B cell (primary cell): Measurements from ENCODE around the gene ZNF687. TPM values are rescaled to one million over a fixed set of nuclear protein-coding genes. Genes with fewer than 3 reads are reported as not detected.

Experiments used
- ATAC-seq: fragments of 200-7000 bp; cut with Tn5 transposase; one replicate; pipeline ENCODE4 v1.10.0; 2021; ENCODE audit warnings: low read depth, mild to moderate bottlenecking, moderate number of reproducible peaks, moderate library complexity
- CTCF ChIA-PET: fragments of 350-600 bp; sonication (Branson Sonifier 250); formaldehyde crosslinking; loops from one replicate; lab custom pipeline; 2021; ENCODE audit warnings: antibody characterized with exemption, inconsistent platforms; lab: Charles Lee
- POLR2A ChIA-PET: fragments of 350-600 bp; sonication (Branson Sonifier 250); formaldehyde crosslinking; loops from one replicate; lab custom pipeline; 2021; ENCODE audit warnings: antibody characterized with exemption; lab: Charles Lee
- DNase-seq: peaks from one replicate; pipeline ENCODE4 v3.0.0; 2013
- H2AFZ ChIP-seq: 2 replicates; pipeline ENCODE4 v1.6.1; 2012; ENCODE audit warnings: mild to moderate bottlenecking, low read depth, low read length; ENCODE audit not compliant: insufficient read depth, poor library complexity, severe bottlenecking
- H3K27ac ChIP-seq, 2 donors: 1 replicate in 1 of 2; 2 replicates in 1 of 2; pipeline ENCODE4 v1.5.1; 2012 to 2013; ENCODE audit warnings: low read length in 2 of 2, mild to moderate bottlenecking in 2 of 2, moderate library complexity in 1 of 2
- H3K27me3 ChIP-seq, 4 experiments: fragments of 200-600 bp in 1 of 4; sonication (generic) in 1 of 4; replicated peaks in 1 of 4; 1 replicate in 2 of 4; 2 replicates in 2 of 4; pipeline versions ENCODE4 v1.6.1 to v1.7.0; 2013 to 2016; ENCODE audit warnings: low read length in 3 of 4, mild to moderate bottlenecking in 2 of 4, mixed read lengths in 1 of 4, moderate library complexity in 1 of 4; ENCODE audit not compliant: insufficient read depth in 4 of 4, control insufficient read depth in 3 of 4; ENCODE audit errors: control extremely low read depth in 1 of 4
- H3K36me3 ChIP-seq, 2 experiments: replicated peaks in 1 of 2; 1 replicate in 1 of 2; 2 replicates in 1 of 2; pipeline versions ENCODE4 v1.6.1 to v1.7.1; 2013; ENCODE audit warnings: low read length in 1 of 2; ENCODE audit not compliant: insufficient read depth in 2 of 2, control insufficient read depth in 1 of 2; ENCODE audit errors: control extremely low read depth in 1 of 2, extremely low read depth in 1 of 2
- H3K4me1 ChIP-seq, 2 donors: fragments of 200-600 bp in 1 of 2; sonication (generic) in 1 of 2; 1 replicate in 1 of 2; 2 replicates in 1 of 2; pipeline versions ENCODE4 v1.5.1 to v1.6.1; 2013 to 2017; ENCODE audit warnings: low read length in 2 of 2; ENCODE audit not compliant: control insufficient read depth in 2 of 2, insufficient read depth in 2 of 2
- H3K4me2 ChIP-seq: replicated peaks from 2 replicates; pipeline ENCODE3; 2012; ENCODE audit warnings: mild to moderate bottlenecking, low read depth, low read length; ENCODE audit not compliant: poor library complexity, severe bottlenecking
- H3K4me3 ChIP-seq, 5 experiments: fragments of 200-600 bp in 1 of 5; sonication (generic) in 1 of 5; 1 replicate in 3 of 5; 2 replicates in 2 of 5; pipeline versions ENCODE4 v1.5.1 to v1.7.0; 2011 to 2016; ENCODE audit warnings: low read length in 4 of 5, mild to moderate bottlenecking in 4 of 5, low read depth in 2 of 5, control low read depth in 1 of 5, moderate library complexity in 1 of 5; ENCODE audit not compliant: insufficient read depth in 1 of 5; ENCODE audit errors: control extremely low read depth in 1 of 5, extremely low read depth in 1 of 5
- H3K79me2 ChIP-seq: fragments of 200-600 bp; sonication (generic); one replicate; pipeline ENCODE4 v1.6.0; 2016; ENCODE audit warnings: low read length; ENCODE audit not compliant: control insufficient read depth, insufficient read depth
- H3K9ac ChIP-seq: fragments of 200-600 bp; sonication (generic); 2 replicates; pipeline ENCODE4 v1.6.1; 2017; ENCODE audit warnings: mild to moderate bottlenecking, low read length, moderate library complexity
- H3K9me3 ChIP-seq, 3 donors: one replicate each; pipeline versions ENCODE4 v1.6.1 to v1.7.1; 2013; ENCODE audit warnings: low read length in 2 of 3; ENCODE audit not compliant: control insufficient read depth in 2 of 3, insufficient read depth in 1 of 3; ENCODE audit errors: control extremely low read depth in 1 of 3
- H4K20me1 ChIP-seq: 2 replicates; pipeline ENCODE4 v1.6.0; 2012; ENCODE audit warnings: mild to moderate bottlenecking, low read length; ENCODE audit not compliant: insufficient read depth, control insufficient read depth, poor library complexity, severe bottlenecking
- H3K27ac Mint-ChIP-seq: one replicate; pipeline ENCODE4 v1.8.0; 2021; ENCODE audit warnings: mixed read lengths
- H3K27me3 Mint-ChIP-seq: one replicate; pipeline ENCODE4 v1.8.0; 2021; ENCODE audit warnings: mixed read lengths
- H3K4me1 Mint-ChIP-seq: one replicate; pipeline ENCODE4 v1.8.0; 2021; ENCODE audit warnings: mixed read lengths
- H3K4me3 Mint-ChIP-seq: one replicate; pipeline ENCODE4 v1.8.0; 2021; ENCODE audit warnings: mixed read lengths
- H3K9me3 Mint-ChIP-seq: one replicate; pipeline ENCODE4 v1.8.0; 2022; ENCODE audit warnings: mixed read lengths; ENCODE audit not compliant: insufficient read depth
- EZH2 ChIP-seq: IDR thresholded peaks from 2 replicates; pipeline ENCODE4 v1.6.1; 2012; ENCODE audit warnings: borderline replicate concordance, low read depth, mild to moderate bottlenecking, moderate library complexity, low read length; ENCODE audit not compliant: insufficient read depth, poor library complexity, severe bottlenecking
- WGBS: methylation state at CpG from one replicate; pipeline ENCODE4 v1.1.5; 2013; ENCODE audit warnings: missing lambda C conversion rate; ENCODE audit not compliant: insufficient coverage; 5-methylcytosine and 5-hydroxymethylcytosine counted together
- intact Hi-C: fragments of 100-400 bp; cut with micrococcal nuclease; formaldehyde crosslinking; loops from one replicate; pipeline ENCODE4 v1.10.0; 2022
- polyA plus RNA-seq: library from polyadenylated mRNA; depleted of rRNA; stranded (reverse); fragments of >200 nt; gene quantifications from 2 replicates; pipeline ENCODE4 v1.2.3, GENCODE V29; 2012
- total RNA-seq, 2 donors: library from RNA; stranded (reverse); fragments of 120-200 nt in 1 of 2; gene quantifications; 1 replicate in 1 of 2; 2 replicates in 1 of 2; pipeline versions ENCODE4 v1.2.3 to v1.2.4, GENCODE V29; 2013 to 2022
- TF ChIP-seq, protein P1 (sequence below): fragments of 200-600 bp; IDR thresholded peaks from one replicate; pipeline ENCODE4 v1.8.0; 2022; ENCODE audit warnings: antibody characterized with exemption, mild to moderate bottlenecking

The ZNF687 gene
- total and polyA plus RNA-seq, 2 donors (not counting 1 experiment from before 2014, with no cell fraction given), result 29.1 to 49.6 TPM

DNA sequence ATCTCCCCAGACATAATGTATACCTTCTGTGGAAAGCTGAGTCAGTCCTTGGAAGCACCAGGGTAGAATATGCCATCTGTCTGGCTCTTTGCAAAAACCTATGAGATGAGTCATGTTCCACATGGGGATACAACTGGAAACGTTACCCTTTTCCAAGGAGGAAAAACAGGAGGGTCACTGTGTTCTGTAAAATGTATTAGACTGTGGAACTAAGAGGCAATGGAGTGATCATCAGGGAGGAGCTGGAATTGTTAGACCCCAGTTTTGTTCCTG lies 43.7 kb upstream of the ZNF687 start:
- Histone ChIP-seq H3K9me3 (no peaks in the 10 kb centered on the region), H3K4me1 (peaks cover 4 to 9% of the 10 kb centered on the region in 2 donors), H2AFZ (no peak overlapping the region), H4K20me1 (no peaks in the 10 kb centered on the region), H3K4me3 (no peak overlapping the region), H3K9ac (no peak overlapping the region), H3K79me2 (peaks cover 5% of the 10 kb centered on the region), H3K36me3 (peaks cover 18 to 86% of the 10 kb centered on the region in 2 experiments), H3K27ac (peak overlapping the region in 1 of 2 donors; percentile 14), H3K27me3 (no peaks in the 10 kb centered on the region), H3K4me2 (no peak overlapping the region)
- H3K4me3 Mint-ChIP-seq, result no peak overlapping the region
- H3K4me1 Mint-ChIP-seq, result peaks cover 9% of the 10 kb centered on the region
- peak overlapping the region; percentile 80 for H3K27ac Mint-ChIP-seq
- TF ChIP-seq EZH2, result no peak
- TF ChIP-seq, protein P1, sequence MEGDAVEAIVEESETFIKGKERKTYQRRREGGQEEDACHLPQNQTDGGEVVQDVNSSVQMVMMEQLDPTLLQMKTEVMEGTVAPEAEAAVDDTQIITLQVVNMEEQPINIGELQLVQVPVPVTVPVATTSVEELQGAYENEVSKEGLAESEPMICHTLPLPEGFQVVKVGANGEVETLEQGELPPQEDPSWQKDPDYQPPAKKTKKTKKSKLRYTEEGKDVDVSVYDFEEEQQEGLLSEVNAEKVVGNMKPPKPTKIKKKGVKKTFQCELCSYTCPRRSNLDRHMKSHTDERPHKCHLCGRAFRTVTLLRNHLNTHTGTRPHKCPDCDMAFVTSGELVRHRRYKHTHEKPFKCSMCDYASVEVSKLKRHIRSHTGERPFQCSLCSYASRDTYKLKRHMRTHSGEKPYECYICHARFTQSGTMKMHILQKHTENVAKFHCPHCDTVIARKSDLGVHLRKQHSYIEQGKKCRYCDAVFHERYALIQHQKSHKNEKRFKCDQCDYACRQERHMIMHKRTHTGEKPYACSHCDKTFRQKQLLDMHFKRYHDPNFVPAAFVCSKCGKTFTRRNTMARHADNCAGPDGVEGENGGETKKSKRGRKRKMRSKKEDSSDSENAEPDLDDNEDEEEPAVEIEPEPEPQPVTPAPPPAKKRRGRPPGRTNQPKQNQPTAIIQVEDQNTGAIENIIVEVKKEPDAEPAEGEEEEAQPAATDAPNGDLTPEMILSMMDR, result no peak
- no peak for DNase-seq
- POLR2A ChIA-PET, result no interaction called here
- intact Hi-C loops, result no loop called here
- no peaks in the 10 kb centered on the region for H3K27me3 Mint-ChIP-seq
- H3K9me3 Mint-ChIP-seq, result no peaks in the 10 kb centered on the region
- 100% methylated on average over 1 of the region's 1 CpG for WGBS
- no peak for ATAC-seq
- CTCF ChIA-PET, result no interaction called here

DNA sequence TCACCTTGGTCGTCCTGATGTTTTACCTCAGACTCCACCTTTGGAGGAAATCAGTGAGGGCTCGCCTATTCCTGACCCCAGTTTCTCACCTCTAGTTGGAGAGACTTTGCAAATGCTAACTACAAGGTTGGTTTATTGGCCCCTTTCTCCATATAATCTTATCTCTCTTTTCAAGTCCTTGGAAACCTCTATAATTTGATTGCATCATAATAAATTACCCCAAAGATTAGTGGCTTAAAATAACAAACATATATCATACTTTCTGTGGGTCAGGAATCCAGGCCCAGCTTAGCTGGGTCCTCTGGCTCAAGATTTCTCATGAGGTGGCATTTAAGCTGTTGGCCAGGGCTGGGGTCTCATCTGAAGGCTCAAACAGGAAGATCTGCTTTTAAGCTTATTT lies 39.7 kb upstream of the ZNF687 start:
- Histone ChIP-seq H4K20me1 (no peaks in the 10 kb centered on the region), H2AFZ (no peak overlapping the region), H3K36me3 (peaks cover 13 to 80% of the 10 kb centered on the region in 2 experiments), H3K27ac (no peak overlapping the region), H3K27me3 (no peaks in the 10 kb centered on the region), H3K4me2 (no peak overlapping the region), H3K79me2 (no peaks in the 10 kb centered on the region), H3K4me3 (no peak overlapping the region), H3K9me3 (no peaks in the 10 kb centered on the region), H3K4me1 (peaks cover 4 to 7% of the 10 kb centered on the region in 2 donors), H3K9ac (no peak overlapping the region)
- no peak for DNase-seq
- H3K27me3 Mint-ChIP-seq, result no peaks in the 10 kb centered on the region
- H3K4me3 Mint-ChIP-seq, result no peak overlapping the region
- intact Hi-C loops, result no loop called here
- no peak for ATAC-seq
- ChIA-PET CTCF (interaction anchor here (2.5 kb wide), 1 partner anchor 143 kb away, joined by 9 read pairs; no protein-coding TSS in a partner anchor), POLR2A (no interaction called here)
- peaks cover 9% of the 10 kb centered on the region for H3K4me1 Mint-ChIP-seq
- no peak overlapping the region for H3K27ac Mint-ChIP-seq
- TF ChIP-seq, protein P1, result no peak
- no peak for TF ChIP-seq EZH2
- H3K9me3 Mint-ChIP-seq, result no peaks in the 10 kb centered on the region
- WGBS, result 100% methylated on average over 2 of the region's 2 CpGs
